SK-N-SH (cell line): ENCODE data around the gene COL23A1. TPM values are rescaled to one million over a fixed set of nuclear protein-coding genes. Genes with fewer than 3 reads are reported as not detected.
"Not testable (repeated sequence)": the region's sequence is repeated elsewhere in the genome, so short reads cannot be mapped to it uniquely, and the experiment has no call there.

Experiments
- CTCF ChIA-PET: fragments of 300-600, 350-600 bp; formaldehyde crosslinking; extraction: SDS; loops from one replicate; lab custom pipeline; 2021; lab: Yijun Ruan, JAX
- POLR2A ChIA-PET: fragments of 350-600 bp; sonication (Branson Sonifier 250); formaldehyde crosslinking; extraction: SDS; loops from one replicate; lab custom pipeline; 2020; ENCODE audit warnings: antibody characterized with exemption, inconsistent platforms; lab: Yijun Ruan, JAX
- DNase-seq: peaks from one replicate; pipeline ENCODE4 v3.0.0; 2012
- H2AFZ ChIP-seq: fragments of 200-600 bp; sonication (generic); 2 replicates; pipeline ENCODE4 v1.8.1; 2016; ENCODE audit warnings: antibody characterized with exemption, mild to moderate bottlenecking, low read depth
- H3F3A ChIP-seq: fragments of 200-600 bp; sonication (generic); replicated peaks from 2 replicates; pipeline ENCODE3; 2016; ENCODE audit warnings: antibody characterized with exemption, mild to moderate bottlenecking; ENCODE audit not compliant: insufficient read depth
- H3K27ac ChIP-seq, 2 experiments: fragments of 200-500 bp in 1 of 2; fragments of 200-600 bp in 1 of 2; sonication (Bioruptor generic) in 1 of 2; sonication (generic), shearing (Covaris generic) in 1 of 2; 2 replicates each; pipeline versions ENCODE4 v1.5.1 to v1.6.1; 2014 to 2016; ENCODE audit warnings: low read depth in 2 of 2, inconsistent platforms in 1 of 2, low read length in 1 of 2, mild to moderate bottlenecking in 1 of 2, mixed read lengths in 1 of 2
- H3K27me3 ChIP-seq: fragments of 200-600 bp; sonication (generic), shearing (Covaris generic); 2 replicates; pipeline ENCODE4 v1.6.1; 2016; ENCODE audit warnings: mixed run types; ENCODE audit not compliant: insufficient read depth
- H3K36me3 ChIP-seq, 2 experiments: fragments of 200-500 bp in 1 of 2; fragments of 200-600 bp in 1 of 2; sonication (Bioruptor generic) in 1 of 2; sonication (generic) in 1 of 2; replicated peaks in 1 of 2; 2 replicates each; pipeline versions ENCODE3 to v1.5.1; 2014 to 2016; ENCODE audit warnings: low read length in 1 of 2, mild to moderate bottlenecking in 1 of 2; ENCODE audit not compliant: insufficient read depth in 2 of 2, control insufficient read depth in 1 of 2
- H3K4me1 ChIP-seq, 2 experiments: fragments of 200-500 bp in 1 of 2; fragments of 200-600 bp in 1 of 2; sonication (Bioruptor generic) in 1 of 2; sonication (generic), shearing (Covaris generic) in 1 of 2; 2 replicates each; pipeline versions ENCODE4 v1.5.1 to v1.6.1; 2014 to 2016; ENCODE audit warnings: low read depth in 1 of 2, low read length in 1 of 2, mixed run types in 1 of 2; ENCODE audit not compliant: insufficient read depth in 2 of 2, control insufficient read depth in 1 of 2
- H3K4me2 ChIP-seq: fragments of 200-600 bp; sonication (generic), shearing (Covaris generic); 2 replicates; pipeline ENCODE4 v1.6.1; 2017; ENCODE audit warnings: mixed run types
- H3K4me3 ChIP-seq, 2 experiments: fragments of 200-500 bp in 1 of 2; fragments of 200-600 bp in 1 of 2; sonication (Bioruptor generic) in 1 of 2; sonication (generic), shearing (Covaris generic) in 1 of 2; 2 replicates each; pipeline versions ENCODE4 v1.5.1 to v1.8.1; 2014 to 2016; ENCODE audit warnings: low read depth in 2 of 2, inconsistent platforms in 1 of 2, low read length in 1 of 2, mild to moderate bottlenecking in 1 of 2, mixed read lengths in 1 of 2, moderate library complexity in 1 of 2
- H3K79me2 ChIP-seq: fragments of 200-600 bp; sonication (generic); 2 replicates; pipeline ENCODE4 v1.8.1; 2017; ENCODE audit warnings: mild to moderate bottlenecking; ENCODE audit not compliant: insufficient read depth
- H3K9ac ChIP-seq: fragments of 200-600 bp; sonication (generic); 2 replicates; pipeline ENCODE4 v1.6.1; 2017; ENCODE audit warnings: mixed run types
- H3K9me2 ChIP-seq: fragments of 200-600 bp; sonication (generic); 2 replicates; pipeline ENCODE4 v1.6.1; 2017; ENCODE audit warnings: mixed run types
- H3K9me3 ChIP-seq: fragments of 200-600 bp; sonication (generic); 2 replicates; pipeline ENCODE4 v1.6.1; 2017; ENCODE audit warnings: mixed run types, mild to moderate bottlenecking, moderate library complexity
- H4K20me1 ChIP-seq: fragments of 200-600 bp; sonication (generic); 2 replicates; pipeline ENCODE4 v1.6.1; 2017; ENCODE audit warnings: mild to moderate bottlenecking, mixed run types; ENCODE audit not compliant: insufficient read depth
- CTCF ChIP-seq: fragments of 200-600 bp; sonication (generic); IDR thresholded peaks from 2 replicates; pipeline ENCODE4 v1.6.1; 2017; ENCODE audit warnings: antibody characterized with exemption, mild to moderate bottlenecking, moderate library complexity
- FOSL2 ChIP-seq: IDR thresholded peaks from 2 replicates; pipeline ENCODE4 v1.4.0; 2012; ENCODE audit warnings: low read depth, mild to moderate bottlenecking, moderate library complexity, borderline replicate concordance
- FOXJ3 ChIP-seq: sonication (generic); formaldehyde crosslinking; IDR thresholded peaks from 2 replicates; pipeline ENCODE4 v1.5.1; 2020; ENCODE audit warnings: mild to moderate bottlenecking, missing genetic modification reagents
- FOXM1 ChIP-seq: IDR thresholded peaks from 2 replicates; pipeline ENCODE4 v1.4.0; 2012; ENCODE audit warnings: low read depth, mild to moderate bottlenecking
- GATA2 ChIP-seq: sonication (generic); formaldehyde crosslinking; IDR thresholded peaks from 2 replicates; pipeline ENCODE4 v1.5.0; 2020; ENCODE audit warnings: mild to moderate bottlenecking, missing genetic modification reagents
- IRF3 ChIP-seq: fragments of 150-350 bp; IDR thresholded peaks from 2 replicates; pipeline ENCODE4 v1.6.1; 2016; ENCODE audit warnings: mild to moderate bottlenecking, low read depth, low read length
- JUND ChIP-seq: IDR thresholded peaks from 2 replicates; pipeline ENCODE4 v1.4.0; 2012
- MEF2A ChIP-seq: IDR thresholded peaks from 2 replicates; pipeline ENCODE4 v1.4.0; 2012; ENCODE audit warnings: low read depth, borderline replicate concordance
- MXI1 ChIP-seq: IDR thresholded peaks from 2 replicates; pipeline ENCODE4 v1.6.1; 2012; ENCODE audit warnings: mild to moderate bottlenecking, low read depth, low read length, improper control_type of control experiment
- NRF1 ChIP-seq: IDR thresholded peaks from 2 replicates; pipeline ENCODE4 v1.6.1; 2012; ENCODE audit warnings: low read depth, mild to moderate bottlenecking, low read length
- POLR2AphosphoS5 ChIP-seq: IDR thresholded peaks from 2 replicates; pipeline ENCODE4 v1.6.1; 2012; ENCODE audit warnings: low read depth, low read length
- RAD21 ChIP-seq: IDR thresholded peaks from 2 replicates; pipeline ENCODE4 v1.6.1; 2012; ENCODE audit warnings: mild to moderate bottlenecking, low read length
- RCOR1 ChIP-seq: fragments of 150-350 bp; IDR thresholded peaks from 2 replicates; pipeline ENCODE4 v1.6.1; 2017; ENCODE audit warnings: antibody characterized with exemption, low read length
- REST ChIP-seq: IDR thresholded peaks from 2 replicates; pipeline ENCODE4 v1.6.1; 2012; ENCODE audit warnings: mild to moderate bottlenecking, low read depth, low read length, moderate library complexity
- RXRA ChIP-seq: IDR thresholded peaks from 2 replicates; pipeline ENCODE4 v1.4.0; 2012; ENCODE audit warnings: low read depth, mild to moderate bottlenecking, borderline replicate concordance
- SIN3A ChIP-seq: IDR thresholded peaks from 2 replicates; pipeline ENCODE4 v1.6.1; 2012; ENCODE audit warnings: low read depth, mild to moderate bottlenecking, low read length, moderate library complexity, borderline replicate concordance
- SMC3 ChIP-seq: IDR thresholded peaks from 2 replicates; pipeline ENCODE4 v1.6.1; 2012; ENCODE audit warnings: low read depth, low read length, improper control_type of control experiment
- TCF12 ChIP-seq: IDR thresholded peaks from 2 replicates; pipeline ENCODE4 v1.4.0; 2012
- USF1 ChIP-seq: IDR thresholded peaks from 2 replicates; pipeline ENCODE4 v1.4.0; 2012; ENCODE audit warnings: low read depth, borderline replicate concordance
- ZBTB33 ChIP-seq: IDR thresholded peaks from 2 replicates; pipeline ENCODE4 v1.4.0; 2012; ENCODE audit warnings: low read depth, borderline replicate concordance
- WGBS: methylation state at CpG from one replicate; pipeline ENCODE4 v1.1.6; 2017; ENCODE audit warnings: low lambda C conversion rate; 5-methylcytosine and 5-hydroxymethylcytosine counted together
- polyA plus RNA-seq, 3 experiments: library from polyadenylated mRNA; depleted of rRNA; stranded (reverse); fragments of >200 nt; gene quantifications; 2 replicates each; pipeline ENCODE4 v1.2.3, GENCODE V29; 2012

COL23A1 gene
- polyA plus RNA-seq, 1 of the 3 experiments (the other 2 are of a cell fraction) = 0.10 TPM

- CTCF ChIA-PET = no interaction called here
- POLR2A ChIA-PET = no interaction called here
- no peak overlapping the region for H3K9ac ChIP-seq
- no peak overlapping the region; a peak in 1 of 4 replicates for H3K27ac ChIP-seq
- no peaks in the 10 kb centered on the region for H3K79me2 ChIP-seq
- 47% methylated on average over 9 of the region's 9 CpGs for WGBS
- no peak for DNase-seq
- H3K27me3 ChIP-seq = no peaks in the 10 kb centered on the region
- H3K4me2 ChIP-seq = no peak overlapping the region
- peaks cover 0 to 14% of the 10 kb centered on the region in 2 experiments; a peak in 1 of 4 replicates for H3K4me1 ChIP-seq
- no peaks in the 10 kb centered on the region for H4K20me1 ChIP-seq
- H3K9me2 ChIP-seq = no peaks in the 10 kb centered on the region
- no peaks in the 10 kb centered on the region for H3F3A ChIP-seq
- TF ChIP-seq FOSL2 = no peak
- no peak for TF ChIP-seq FOXJ3 (CRISPR knock-in tag)
- TF ChIP-seq RCOR1 = no peak
- no peak for TF ChIP-seq MEF2A
- TF ChIP-seq RXRA = no peak
- TF ChIP-seq SMC3 = no peak
- TF ChIP-seq CTCF = no peak
- no peak for TF ChIP-seq SIN3A
- no peak for TF ChIP-seq REST
- no peak for TF ChIP-seq USF1
- TF ChIP-seq NRF1 = no peak
- no peak for TF ChIP-seq ZBTB33
- TF ChIP-seq POLR2AphosphoS5 = no peak
- TF ChIP-seq IRF3 = no peak
- no peak for TF ChIP-seq GATA2 (CRISPR knock-in tag)
- TF ChIP-seq TCF12 = no peak
- no peak for TF ChIP-seq FOXM1
- no peak for TF ChIP-seq MXI1
- TF ChIP-seq RAD21 = no peak
- TF ChIP-seq JUND = no peak
- no peak overlapping the region for H2AFZ ChIP-seq
- 0 out of 2 replicates have a peak, but pooled peaks cover 3% of the 10 kb centered on the region for H3K9me3 ChIP-seq
- H3K36me3 ChIP-seq = no peaks in the 10 kb centered on the region
- H3K4me3 ChIP-seq = no peak overlapping the region
These were observed 102.1 kb downstream of the COL23A1 start for GRCh38 chr5:178487911-178488600.

- H3K27ac ChIP-seq, H3K9ac ChIP-seq, H3K27me3 ChIP-seq, POLR2A ChIA-PET, DNase-seq, H3F3A ChIP-seq, H3K9me2 ChIP-seq, H4K20me1 ChIP-seq, H3K79me2 ChIP-seq, H3K36me3 ChIP-seq, H3K4me2 ChIP-seq, H3K4me3 ChIP-seq, H2AFZ ChIP-seq, H3K9me3 ChIP-seq: not testable (repeated sequence)
- peaks cover 0 to 14% of the 10 kb centered on the region in 2 experiments; a peak in 1 of 4 replicates for H3K4me1 ChIP-seq
- CTCF ChIA-PET = interaction anchor here (1.1 kb wide), 1 partner anchor 26 kb away, joined by 4 read pairs; no protein-coding TSS in a partner anchor
- WGBS = 30% methylated on average over 10 of the region's 10 CpGs
These were observed 103.2 kb downstream of the COL23A1 start for GRCh38 chr5:178486878-178487512.
